ENCODE measurements around the gene SCRN1.

DNA sequence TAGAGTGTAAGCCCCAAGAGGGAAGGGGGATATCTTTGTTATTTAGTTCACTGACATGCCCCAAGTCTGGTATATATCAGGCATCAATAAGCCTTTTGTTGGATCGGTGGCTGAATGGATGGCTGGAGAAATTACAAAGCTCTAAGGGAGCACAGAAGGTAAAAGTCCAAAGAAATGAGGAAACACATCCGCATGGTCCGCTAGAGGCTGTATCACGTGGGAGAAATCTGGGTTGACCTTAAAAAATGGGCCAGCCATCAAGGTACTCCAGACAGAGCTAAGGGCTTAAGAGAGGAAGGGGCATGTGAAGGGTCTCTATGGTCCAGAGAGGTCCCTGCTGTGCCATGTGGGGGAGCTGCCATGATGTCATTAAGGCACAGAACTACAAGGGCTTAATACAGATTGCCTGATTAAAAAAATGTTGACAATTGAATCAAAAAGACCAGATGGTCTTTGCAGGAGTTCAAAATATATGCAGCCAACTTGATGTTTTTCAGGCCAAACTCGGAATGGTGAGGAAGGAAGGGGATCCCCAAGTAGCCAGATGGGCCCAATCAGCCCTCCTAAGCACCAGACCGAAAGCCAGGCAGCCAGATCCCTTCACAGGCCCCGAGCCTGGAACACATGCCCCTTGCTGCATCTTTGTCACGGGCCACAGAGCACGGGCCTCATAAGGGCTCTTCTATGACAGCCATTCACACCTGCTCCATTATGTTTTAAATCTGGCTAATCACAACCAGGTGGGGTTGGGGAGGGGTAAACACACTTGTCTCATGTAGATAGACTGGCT, 31.9 kb downstream of the SCRN1 start:
- TF ChIP-seq HOXA7 (CRISPR knock-in tag; IDR thresholded peaks at IDR 0.05) (no peak), AGO1 (IDR thresholded peaks at IDR 0.05; ENCODE audit: low read depth, low read length, poor library complexity, severe bottlenecking) (no peak), RXRA (CRISPR knock-in tag; IDR thresholded peaks at IDR 0.05) (no peak), FOXK2 (IDR thresholded peaks at IDR 0.05) (no peak), CTCF (CRISPR knock-in tag; IDR thresholded peaks at IDR 0.05) (no peak), MAX (IDR thresholded peaks at IDR 0.05) (no peak), ZNF780A (CRISPR knock-in tag; IDR thresholded peaks at IDR 0.05) (no peak), MLXIP (CRISPR knock-in tag; IDR thresholded peaks at IDR 0.05; ENCODE audit: borderline replicate concordance) (no peak)

All from HepG2 (cell line).